Measurements from ENCODE around the gene UBALD1. TPM values are rescaled to one million over a fixed set of nuclear protein-coding genes. Genes with fewer than 3 reads are reported as not detected.
A peak's percentile ranks its signal among the peaks of the same experiment; 100 is the strongest.

UBALD1 gene
- total RNA-seq, 1 donor from 2014 or later: 0.97 TPM

- no peaks in the 10 kb centered on the region for H3K27me3 ChIP-seq
- H3K9me3 Mint-ChIP-seq: no peaks in the 10 kb centered on the region
- peaks cover 7% of the 10 kb centered on the region for H3K27me3 Mint-ChIP-seq (ENCODE audit: insufficient read depth, low read depth)
- H3K36me3 ChIP-seq: no peaks in the 10 kb centered on the region
- DNase-seq (ENCODE audit: low spot score): peak; percentile 70
- H3K4me1 Mint-ChIP-seq: peaks cover 15% of the 10 kb centered on the region
- H3K4me3 ChIP-seq: peak overlapping the region; percentile 76
- peak overlapping the region; percentile 85 for H3K4me3 Mint-ChIP-seq
- H3K27ac ChIP-seq: no peak overlapping the region
- H3K9ac ChIP-seq: no peak overlapping the region
- H3F3A ChIP-seq (ENCODE audit: low read depth): peaks cover 33% of the 10 kb centered on the region
- no peaks in the 10 kb centered on the region for H3K36me3 Mint-ChIP-seq
- TF ChIP-seq CTCF (IDR thresholded peaks at IDR 0.05): no peak
- no peak for TF ChIP-seq EZH2 (IDR thresholded peaks at IDR 0.05)
- no peak for TF ChIP-seq EZH2phosphoT487 (IDR thresholded peaks at IDR 0.05)
- no peak overlapping the region for H2AFZ ChIP-seq (replicated peaks)
- peaks cover 33% of the 10 kb centered on the region for H4K20me1 ChIP-seq (ENCODE audit: low read depth)
- no peak overlapping the region for H3K27ac Mint-ChIP-seq
- peaks cover 31% of the 10 kb centered on the region for H3K79me2 ChIP-seq (ENCODE audit: low read depth)
- H3K4me1 ChIP-seq: peaks cover 13% of the 10 kb centered on the region
- H3K4me2 ChIP-seq: peak overlapping the region; percentile 92
- no peaks in the 10 kb centered on the region for H3K9me3 ChIP-seq (ENCODE audit: low read depth)
These were observed 785 bp downstream of the UBALD1 start for GRCh38 chr16:4613636-4614570.

- H3K27ac ChIP-seq: no peak overlapping the region
These were observed 1.6 kb downstream of the UBALD1 start for GRCh38 chr16:4612977-4613635.

GRCh38 chr16:4612474-4612931 is 2.2 kb downstream of the UBALD1 start:
- Histone ChIP-seq H3K36me3 (no peaks in the 10 kb centered on the region), H2AFZ (replicated peaks) (no peak overlapping the region), H4K20me1 (ENCODE audit: low read depth) (peaks cover 33% of the 10 kb centered on the region), H3K4me2 (peak overlapping the region; percentile 92), H3K9me3 (ENCODE audit: low read depth) (no peaks in the 10 kb centered on the region), H3K9ac (no peak overlapping the region), H3K27me3 (no peaks in the 10 kb centered on the region), H3K4me1 (peaks cover 13% of the 10 kb centered on the region), H3K27ac (no peak overlapping the region), H3F3A (ENCODE audit: low read depth) (peaks cover 27% of the 10 kb centered on the region), H3K4me3 (no peak overlapping the region), H3K79me2 (ENCODE audit: low read depth) (peaks cover 31% of the 10 kb centered on the region)
- TF ChIP-seq EZH2phosphoT487 (IDR thresholded peaks at IDR 0.05): no peak
- peak; percentile 19 for TF ChIP-seq CTCF (IDR thresholded peaks at IDR 0.05)
- peak; percentile 49 for DNase-seq (ENCODE audit: low spot score)
- H3K27me3 Mint-ChIP-seq (ENCODE audit: insufficient read depth, low read depth): peaks cover 7% of the 10 kb centered on the region
- H3K27ac Mint-ChIP-seq: no peak overlapping the region
- peaks cover 10% of the 10 kb centered on the region for H3K4me1 Mint-ChIP-seq
- H3K4me3 Mint-ChIP-seq: peak overlapping the region; percentile 48
- no peaks in the 10 kb centered on the region for H3K36me3 Mint-ChIP-seq
- no peaks in the 10 kb centered on the region for H3K9me3 Mint-ChIP-seq

More at GRCh38 chr16:4612977-4613635, 1.6 kb downstream of the UBALD1 start:
- Histone ChIP-seq H3K36me3 (no peaks in the 10 kb centered on the region), H3K4me1 (peaks cover 13% of the 10 kb centered on the region), H3K4me3 (peak overlapping the region; percentile 76), H3K79me2 (ENCODE audit: low read depth) (peaks cover 31% of the 10 kb centered on the region), H2AFZ (replicated peaks) (no peak overlapping the region), H3K27me3 (no peaks in the 10 kb centered on the region), H3K9me3 (ENCODE audit: low read depth) (no peaks in the 10 kb centered on the region), H3K9ac (no peak overlapping the region), H3K4me2 (peak overlapping the region; percentile 92), H3F3A (ENCODE audit: low read depth) (peaks cover 33% of the 10 kb centered on the region), H4K20me1 (ENCODE audit: low read depth) (peaks cover 33% of the 10 kb centered on the region)
- H3K36me3 Mint-ChIP-seq: no peaks in the 10 kb centered on the region
- no peak overlapping the region for H3K27ac Mint-ChIP-seq
- TF ChIP-seq EZH2 (IDR thresholded peaks at IDR 0.05): no peak
- no peak for TF ChIP-seq CTCF (IDR thresholded peaks at IDR 0.05)
- no peak for TF ChIP-seq EZH2phosphoT487 (IDR thresholded peaks at IDR 0.05)
- H3K27me3 Mint-ChIP-seq (ENCODE audit: insufficient read depth, low read depth): peaks cover 7% of the 10 kb centered on the region
- H3K9me3 Mint-ChIP-seq: no peaks in the 10 kb centered on the region
- H3K4me3 Mint-ChIP-seq: peak overlapping the region; percentile 85
- DNase-seq (ENCODE audit: low spot score): no peak
- peaks cover 15% of the 10 kb centered on the region for H3K4me1 Mint-ChIP-seq
